ENCODE data around the gene EPHA4.

Gene EPHA4

DNA sequence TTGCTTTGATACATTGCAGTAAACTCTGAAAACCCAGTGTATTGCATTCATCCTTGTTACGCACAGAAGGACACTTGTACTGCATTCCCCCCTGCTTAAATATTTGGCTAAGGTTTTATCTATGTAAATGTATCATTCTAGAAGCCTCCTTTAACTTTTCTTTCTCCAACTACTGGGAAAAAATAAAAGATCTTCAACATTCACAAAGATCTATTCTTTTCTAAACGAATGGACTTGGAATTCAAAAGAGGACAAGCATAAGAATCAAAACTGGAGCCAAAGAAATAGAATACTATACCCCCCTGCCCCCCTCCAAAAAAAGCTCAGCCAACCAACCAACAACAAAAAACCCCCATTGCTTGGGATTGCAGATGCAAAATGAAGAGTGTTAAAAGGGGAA is 136.9 kb downstream of the EPHA4 start:
- no peak for DNase-seq

DNA sequence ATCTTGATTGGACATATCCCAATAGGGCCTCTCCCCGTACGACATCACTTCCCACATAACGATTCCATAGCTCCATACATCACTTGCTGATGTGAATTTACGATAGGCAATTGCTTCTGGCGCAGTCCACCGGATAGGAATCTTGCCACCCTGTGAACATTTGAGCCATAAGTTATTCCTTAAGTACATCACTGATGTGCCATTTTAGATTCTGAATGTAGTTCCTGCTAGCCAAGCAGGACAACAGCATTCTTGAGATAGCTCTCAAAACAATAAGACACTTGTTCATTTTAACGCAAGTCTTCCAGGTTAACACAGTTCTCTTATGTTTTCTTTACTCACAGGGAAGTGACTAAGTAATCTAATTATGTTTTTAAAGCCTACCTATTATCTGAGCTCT is 138.0 kb downstream of the EPHA4 start:
- peak; percentile 64 for DNase-seq

DNA sequence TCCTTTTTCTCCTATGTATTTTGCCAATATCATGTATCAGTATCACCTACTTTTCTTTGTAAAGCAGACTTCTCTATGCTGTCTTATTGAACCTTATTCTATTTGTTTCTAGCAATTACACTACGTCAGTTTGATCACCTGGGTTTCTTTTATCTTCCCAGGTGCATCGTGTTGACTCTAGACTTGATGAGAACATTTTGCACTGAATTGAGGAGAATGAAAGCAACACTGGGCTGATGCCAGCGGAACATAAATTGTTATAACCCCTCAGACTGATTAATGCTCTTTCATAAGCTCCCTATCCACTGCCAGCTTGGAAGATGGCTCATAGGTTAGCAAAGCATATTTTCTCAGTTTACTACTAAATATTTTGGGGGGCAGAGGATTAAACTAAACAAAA is 140.6 kb downstream of the EPHA4 start:
- no peak for DNase-seq

DNA sequence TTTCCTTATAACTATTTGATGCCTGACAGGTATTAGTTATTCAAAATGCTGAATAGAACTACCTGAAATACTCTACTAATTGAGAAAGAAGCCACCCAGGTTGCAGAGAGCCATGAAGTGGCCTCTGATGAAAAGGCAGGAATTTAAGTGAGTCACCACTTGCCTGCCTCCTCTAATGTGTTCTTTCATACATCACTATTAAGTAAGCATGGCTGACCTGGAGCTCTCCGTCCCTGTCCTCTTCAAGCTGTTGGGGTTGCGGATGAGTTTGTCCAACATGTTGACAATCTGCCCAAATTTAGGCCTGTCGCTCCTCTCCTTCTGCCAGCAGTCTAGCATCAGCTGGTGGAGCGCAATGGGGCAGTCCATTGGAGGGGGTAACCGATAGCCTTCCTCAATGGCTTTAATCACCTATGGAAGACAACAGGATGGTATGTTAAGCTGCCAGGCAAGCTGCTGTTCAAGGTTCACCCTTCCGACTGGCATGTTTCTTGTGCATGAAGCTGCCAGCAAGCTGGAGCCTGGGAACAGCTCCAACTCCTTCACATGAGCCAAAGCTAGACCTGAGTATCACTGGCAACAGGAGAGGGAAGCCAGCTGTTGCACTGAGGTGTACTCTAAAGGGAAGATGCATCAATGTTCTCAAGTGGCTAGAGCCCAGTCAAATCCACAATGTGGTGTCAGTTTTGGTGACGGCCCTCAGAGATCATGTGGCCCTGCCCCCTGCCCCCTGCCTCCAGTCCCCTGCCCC is 142.2 kb downstream of the EPHA4 start:
- DNase-seq: no peak

DNA sequence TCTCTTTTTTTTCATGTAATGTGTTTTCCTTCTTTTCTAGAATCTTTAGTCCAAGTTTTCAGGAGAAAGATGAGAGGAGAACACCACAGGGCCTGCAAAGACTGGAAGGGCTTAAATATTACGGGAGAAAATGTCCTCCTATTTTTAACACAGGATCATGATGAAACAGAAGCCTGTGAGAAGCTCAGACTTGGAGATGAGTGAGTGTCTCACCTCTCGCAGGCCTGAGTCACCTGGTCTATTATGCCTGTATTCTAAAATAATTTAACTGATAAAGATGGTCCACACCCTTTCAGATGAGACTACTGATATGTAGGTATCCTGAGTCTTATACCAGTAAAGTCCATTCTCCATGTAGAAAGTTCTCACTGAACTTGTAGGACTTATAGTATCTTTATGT is 143.2 kb downstream of the EPHA4 start:
- no peak for DNase-seq

DNA sequence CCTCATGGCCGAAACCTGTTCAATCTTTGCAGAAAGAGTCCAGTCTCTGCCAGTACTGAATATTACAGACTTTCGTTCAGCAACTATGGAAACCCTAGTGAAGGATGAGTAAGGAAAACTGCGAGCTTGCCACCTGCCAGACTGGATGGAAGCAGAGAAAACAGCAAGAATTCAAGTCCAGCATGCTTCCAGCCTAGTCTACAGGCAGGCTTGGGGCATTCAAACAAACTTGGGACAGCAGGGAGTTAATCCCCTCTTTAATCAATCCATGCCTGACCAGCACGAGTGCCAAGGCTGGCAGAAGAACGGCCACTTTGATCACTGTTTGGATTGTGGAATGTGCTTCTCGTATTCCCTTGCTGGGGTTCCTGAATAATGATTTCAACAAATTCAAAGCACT is 145.2 kb downstream of the EPHA4 start:
- no peak for DNase-seq

DNA sequence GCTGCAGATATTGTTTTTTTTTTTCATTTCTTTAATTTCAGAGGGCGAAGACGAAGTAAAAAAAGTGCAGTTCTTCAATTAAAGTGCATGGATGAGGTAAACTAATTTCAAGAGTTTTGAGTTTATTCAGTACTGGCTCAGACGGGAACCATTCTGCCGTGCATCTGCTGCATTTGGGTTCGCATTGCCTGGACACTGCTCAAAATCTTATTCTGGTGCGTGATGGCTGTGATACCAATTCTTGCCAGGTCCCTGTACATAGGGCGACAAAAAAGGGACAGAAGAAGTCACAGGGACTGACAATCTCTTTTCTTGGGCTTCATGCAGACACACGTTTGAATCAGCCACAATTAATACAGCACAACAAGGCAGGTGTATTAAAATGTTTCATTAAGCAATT is 146.2 kb downstream of the EPHA4 start:
- no peak for DNase-seq

DNA sequence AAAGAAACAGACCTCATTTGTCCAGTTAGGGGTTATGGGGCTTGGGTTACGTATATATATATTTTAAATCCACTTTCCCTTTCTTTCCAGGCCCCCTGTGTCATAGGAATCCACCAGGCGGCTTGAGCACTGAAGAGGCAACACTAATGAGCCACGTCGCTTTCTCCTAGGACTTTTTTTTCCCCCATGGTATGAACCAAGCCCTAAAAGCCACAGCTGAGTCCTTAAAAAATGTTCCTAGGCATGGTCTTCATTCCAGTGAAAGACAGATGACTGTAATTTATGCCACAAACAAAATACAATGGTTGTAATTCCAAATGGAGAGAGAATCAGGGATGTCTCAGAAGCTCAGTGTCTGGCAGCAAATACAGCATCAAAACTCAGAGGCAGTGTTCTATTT is 146.8 kb downstream of the EPHA4 start:
- DNase-seq: no peak

DNA sequence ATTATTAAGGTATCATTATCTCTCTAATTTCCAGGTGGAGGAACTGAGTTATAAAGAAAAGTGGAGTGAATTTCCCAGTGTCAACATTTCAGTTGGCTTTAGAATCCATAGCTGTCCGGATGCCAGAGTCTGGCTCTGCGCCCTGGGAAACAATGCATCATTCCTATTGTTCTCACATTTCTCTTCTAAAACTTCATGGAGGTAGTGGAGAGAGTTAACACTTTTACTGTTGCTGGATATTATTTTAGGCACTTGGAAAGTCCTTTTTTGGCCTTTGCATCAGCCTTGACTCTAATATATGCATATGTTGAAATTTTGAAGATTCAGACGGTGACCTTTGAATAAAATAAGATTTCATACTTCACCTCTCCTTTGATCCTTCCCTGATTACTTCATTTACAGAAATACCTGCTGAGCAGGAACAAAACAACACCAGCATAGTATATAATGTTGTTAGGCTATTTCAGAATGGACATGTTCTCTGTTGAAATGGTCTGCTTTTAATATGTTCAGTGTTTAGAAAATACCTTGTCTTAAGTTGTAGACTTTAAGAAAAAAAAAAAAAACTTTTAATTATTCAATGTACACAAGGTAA is 148.8 kb downstream of the EPHA4 start:
- DNase-seq: no peak

DNA sequence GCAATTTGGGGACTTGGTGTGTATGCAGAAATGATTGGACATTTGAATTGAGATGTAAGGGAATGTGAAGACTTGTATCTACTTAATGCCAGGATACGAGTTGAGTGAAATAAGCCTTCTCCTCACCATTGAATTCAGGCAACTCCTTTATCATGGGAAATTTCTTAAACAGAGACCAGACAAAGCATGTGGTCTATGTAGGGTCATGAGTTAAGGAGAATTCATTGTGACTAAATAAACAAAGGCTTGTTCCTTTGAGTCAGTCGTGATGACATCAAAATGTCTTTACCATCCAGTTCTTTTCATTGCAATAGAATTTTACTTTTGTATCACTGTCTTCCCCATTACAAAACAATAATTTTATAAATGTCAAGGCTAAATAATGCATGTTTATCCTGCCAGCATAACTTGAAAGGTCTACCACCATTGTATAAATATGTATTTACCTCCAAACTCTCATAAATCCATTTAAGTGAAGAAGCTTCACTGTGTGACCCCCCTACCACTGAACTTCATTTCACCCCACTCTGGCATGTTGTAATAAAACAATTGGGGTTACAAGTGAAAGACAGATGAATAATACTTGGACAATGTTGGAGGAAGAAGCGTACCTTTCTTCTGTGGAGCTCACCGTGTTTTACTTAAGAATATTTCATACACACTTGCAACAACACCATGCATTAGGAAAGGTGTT is 149.4 kb downstream of the EPHA4 start:
- no peak for DNase-seq

DNA sequence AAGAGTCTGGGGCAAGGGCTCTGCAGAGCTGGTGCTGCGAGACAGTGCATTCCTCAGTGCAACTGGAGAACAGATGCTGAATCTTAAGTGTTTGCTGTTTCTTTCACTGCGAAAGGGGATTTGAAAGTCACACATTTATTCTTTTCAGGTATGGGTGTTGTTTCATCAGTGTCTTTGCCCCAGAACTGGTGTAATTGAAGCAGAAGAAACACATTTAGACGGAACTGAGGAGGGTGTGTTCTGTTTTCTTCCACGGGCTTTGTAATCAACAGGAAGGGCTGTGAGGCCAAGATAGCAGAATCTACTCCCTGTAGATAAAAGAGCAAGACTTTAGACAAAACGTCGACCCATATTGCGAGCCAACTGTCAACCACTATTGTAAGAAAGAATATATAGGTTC is 151.9 kb downstream of the EPHA4 start:
- DNase-seq: no peak

DNA sequence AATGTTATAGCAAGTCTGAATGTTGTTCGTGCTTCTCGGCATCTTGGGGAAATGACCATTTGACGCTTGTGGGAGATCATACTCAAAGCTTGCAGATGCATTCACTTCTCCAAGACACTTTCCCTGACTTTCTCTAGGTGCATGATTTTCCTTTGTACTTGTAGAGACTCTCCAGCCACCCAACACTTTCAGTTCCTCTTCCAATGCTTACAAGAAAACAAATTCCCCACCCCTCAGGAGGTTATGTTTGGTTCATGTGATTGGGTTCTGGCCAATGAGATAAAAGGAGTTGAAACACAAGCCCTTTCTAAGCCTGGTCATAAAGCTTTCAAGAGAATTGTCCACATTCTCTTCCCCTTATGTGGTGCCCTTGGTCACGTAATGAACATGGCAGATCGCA is 156.3 kb downstream of the EPHA4 start:
- DNase-seq: no peak

DNA sequence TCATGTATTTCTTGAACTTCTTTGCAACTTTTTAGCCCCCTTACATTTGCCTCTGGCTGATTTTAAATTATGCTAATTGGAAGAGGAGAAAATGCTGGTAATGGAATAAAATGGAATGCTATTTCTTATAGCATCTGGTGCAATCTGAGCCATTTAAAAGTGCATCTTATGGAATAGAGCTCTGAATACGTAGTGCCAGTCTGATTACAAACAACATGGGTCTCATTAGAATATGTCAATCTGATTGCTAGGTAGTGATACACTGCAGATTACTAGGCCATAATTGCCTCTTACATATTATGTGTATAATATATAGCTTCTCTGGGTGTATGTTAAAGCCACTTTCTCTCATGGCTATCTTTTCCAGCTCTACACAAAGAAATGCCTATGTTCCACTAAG is 159.1 kb downstream of the EPHA4 start:
- DNase-seq: no peak

DNA sequence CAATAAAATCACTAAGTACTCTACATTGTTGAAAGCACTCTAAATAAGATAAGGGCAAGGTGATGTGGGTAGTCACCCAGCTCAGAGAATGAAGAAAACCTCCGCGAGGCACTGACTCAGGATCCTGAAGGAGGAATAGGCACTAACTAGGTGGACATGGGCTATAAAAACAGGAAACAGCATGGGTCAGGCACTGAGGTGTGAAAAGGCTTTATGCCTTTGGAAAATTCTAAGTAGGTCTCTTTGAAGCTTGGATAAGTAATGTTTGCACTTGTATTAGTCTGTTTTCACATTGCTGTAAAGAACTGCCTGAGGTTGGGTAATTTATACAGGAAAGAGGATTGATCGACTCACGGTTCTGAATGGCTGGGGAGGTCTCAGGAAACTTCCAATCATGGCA is 161.6 kb downstream of the EPHA4 start:
- DNase-seq: no peak

DNA sequence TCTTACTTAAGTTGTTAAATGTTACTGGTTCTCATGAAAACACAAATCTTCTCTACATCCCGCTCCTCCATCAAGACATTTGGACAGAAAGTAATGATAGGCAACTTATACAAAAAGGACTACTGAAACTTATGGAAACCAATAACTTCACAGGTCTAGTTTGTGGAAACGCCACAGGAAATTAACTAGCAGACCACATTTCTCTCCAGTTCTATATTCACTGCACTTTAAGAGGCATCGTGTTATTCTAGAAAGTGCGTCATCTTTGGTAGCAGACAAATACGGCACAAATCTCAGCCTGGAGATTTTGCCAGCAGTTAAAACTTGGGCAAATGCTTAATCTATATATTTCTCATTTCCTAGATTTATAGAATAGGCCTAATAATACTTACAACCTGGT is 164.3 kb downstream of the EPHA4 start:
- DNase-seq: no peak

DNA sequence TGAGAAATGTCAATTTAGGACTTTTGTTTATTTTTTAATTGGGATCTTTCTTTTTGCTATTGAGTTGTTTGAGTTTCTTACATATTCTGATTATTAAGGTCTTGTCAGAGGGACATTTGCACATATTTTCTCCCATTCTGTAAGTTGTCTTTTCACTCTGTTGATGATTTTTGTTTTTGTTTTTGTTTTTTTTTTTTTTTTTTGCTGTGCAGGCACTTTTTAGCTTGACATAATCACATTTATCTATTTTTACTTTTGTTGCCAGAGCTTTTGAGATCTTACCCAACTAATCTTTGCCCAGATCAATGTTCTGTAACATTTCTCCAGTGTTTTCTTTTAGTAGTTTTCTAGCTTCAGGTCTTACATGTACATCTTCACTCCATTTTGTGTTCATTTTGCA is 166.6 kb downstream of the EPHA4 start:
- DNase-seq: no peak

DNA sequence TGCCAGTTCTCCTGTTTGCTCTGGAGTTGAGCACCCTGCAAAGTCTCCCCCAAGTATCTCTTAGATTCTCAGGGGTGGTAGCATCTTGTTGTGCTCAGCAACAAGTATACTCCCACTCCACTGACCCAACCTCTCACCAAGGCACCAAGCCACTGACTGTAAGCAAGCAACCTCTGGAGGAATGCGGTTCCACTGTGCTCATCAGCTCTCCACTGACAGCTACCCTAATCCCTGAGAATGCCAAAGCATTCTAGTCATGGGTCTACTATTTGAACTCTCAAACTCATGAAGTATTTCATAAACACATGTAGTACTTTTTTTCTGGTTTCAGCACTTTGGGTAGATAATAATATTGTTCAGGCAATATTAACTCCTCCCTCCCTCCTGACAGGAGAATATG is 170.0 kb downstream of the EPHA4 start:
- DNase-seq: peak; percentile 57

DNA sequence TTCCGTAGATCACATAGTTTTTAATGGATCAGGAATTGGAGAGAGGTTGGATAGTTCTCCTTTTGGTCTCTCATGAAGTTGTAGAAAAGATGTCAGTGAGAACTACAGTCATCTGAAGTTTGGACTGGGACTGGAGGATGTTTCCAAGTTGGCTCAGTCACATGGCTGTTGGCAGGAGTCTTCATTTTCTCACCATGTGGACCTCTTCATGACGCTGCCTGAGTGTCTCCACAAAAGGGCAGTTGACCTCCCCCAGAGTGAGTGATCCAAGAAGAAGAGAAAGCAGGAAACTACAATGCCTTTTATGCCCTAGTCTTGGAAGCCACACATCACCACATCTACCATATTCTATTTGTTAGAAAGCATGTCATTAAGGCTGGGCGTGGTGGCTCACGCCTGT is 171.7 kb downstream of the EPHA4 start:
- DNase-seq: no peak

DNA sequence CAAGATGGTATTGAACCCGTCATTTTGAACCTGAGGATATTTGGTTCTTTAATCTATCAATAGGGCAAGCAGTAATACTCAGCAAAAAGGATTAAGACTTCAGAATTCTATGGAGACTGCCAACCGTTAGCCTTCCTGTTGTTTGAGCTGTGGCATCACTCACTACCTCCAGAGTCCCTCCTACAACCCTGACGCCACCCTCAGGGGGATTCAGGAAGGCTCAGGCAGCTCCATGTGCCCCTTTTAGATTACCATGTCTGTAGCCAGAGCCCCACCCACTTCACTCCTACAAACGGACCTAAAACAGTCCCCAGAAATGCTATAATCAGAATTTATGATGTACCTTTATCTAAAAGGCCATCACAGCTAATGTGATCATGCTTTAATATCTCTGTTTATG is 172.9 kb downstream of the EPHA4 start:
- no peak for DNase-seq

DNA sequence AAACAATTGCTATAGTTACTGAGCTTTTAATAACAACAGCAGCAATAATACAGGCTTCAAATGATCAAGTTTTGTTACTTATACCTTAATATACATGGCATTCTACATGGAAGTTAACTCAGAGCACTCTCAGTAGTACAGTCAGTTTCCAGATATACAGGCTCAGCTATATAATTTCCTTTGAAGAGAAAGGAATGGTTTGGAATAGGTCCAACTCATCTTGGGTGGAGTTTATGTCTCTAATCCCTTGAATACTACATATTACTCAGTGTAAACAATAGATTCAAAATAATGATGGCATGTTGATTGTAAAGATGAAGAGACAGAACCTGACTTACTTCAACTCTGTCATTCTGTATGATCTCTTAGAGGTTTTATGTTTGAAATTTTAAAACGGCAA is 174.9 kb downstream of the EPHA4 start:
- no peak for DNase-seq

DNA sequence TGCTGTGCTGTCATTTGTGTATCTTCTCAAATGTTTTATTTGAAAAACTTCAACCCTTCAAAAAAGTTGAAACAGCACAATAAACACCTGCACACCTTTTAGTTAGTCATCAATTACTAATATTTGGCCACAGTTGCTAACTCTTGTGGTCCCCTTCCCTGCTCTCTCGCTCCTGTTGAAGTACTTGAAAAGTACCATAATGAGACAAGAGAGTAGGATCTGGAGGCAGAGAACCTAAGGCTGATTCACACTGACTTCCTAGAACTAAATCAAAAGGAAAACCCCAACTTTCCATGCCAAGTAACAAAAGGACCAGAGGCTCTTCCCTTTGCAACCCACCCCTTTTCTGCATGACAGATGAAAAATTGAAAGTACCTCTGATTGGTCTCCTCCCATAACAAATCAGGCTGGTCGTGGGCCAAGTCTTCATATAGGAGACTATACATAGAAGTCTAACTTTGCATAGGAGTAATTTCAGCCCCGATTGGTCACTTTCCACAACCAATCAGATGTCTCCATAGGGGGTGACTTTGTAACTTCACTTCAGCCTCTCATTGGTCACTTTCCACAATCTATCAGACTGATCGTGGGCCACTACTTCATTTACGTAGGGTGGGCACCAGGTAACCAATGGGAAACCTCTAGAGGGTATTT is 179.7 kb downstream of the EPHA4 start:
- no peak for DNase-seq

DNA sequence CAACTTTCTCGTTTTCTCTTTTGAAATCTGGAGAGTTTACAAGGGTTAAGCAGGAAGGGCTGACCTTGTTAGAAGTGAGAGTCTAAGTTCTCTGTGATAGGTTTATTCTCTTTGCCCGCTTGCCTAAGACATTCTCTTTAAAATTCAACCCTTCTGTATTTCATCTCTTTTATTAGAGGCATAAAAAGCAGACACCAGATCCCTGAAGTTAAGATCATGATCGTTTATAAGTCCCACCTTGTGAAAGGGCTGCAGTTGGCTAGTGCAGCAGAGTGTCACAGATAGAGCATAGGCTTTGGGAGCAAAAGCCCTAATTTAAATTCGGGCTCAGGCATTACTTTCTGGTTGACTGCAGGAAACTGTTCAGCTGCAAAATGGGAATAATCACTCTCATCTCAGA is 181.2 kb downstream of the EPHA4 start:
- DNase-seq: no peak

DNA sequence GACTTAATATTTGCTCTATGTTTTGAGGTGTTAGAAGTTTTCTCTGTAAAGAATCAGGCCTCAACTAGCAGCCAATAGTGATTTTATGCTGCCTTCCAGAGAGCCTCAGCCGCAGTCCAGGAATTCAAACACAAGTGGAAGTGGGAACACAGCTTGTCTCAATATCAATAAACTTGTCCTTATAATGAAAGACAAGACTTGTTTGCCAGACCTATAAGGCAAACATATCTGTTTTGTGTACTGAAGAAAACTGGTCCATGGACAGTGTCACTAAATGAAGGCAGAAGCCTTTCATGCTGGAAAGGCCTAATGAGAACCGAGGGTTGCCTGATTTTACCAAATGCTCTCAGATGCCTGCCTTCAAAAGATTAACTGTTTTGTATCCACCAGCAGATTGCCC is 182.2 kb downstream of the EPHA4 start:
- no peak for DNase-seq

DNA sequence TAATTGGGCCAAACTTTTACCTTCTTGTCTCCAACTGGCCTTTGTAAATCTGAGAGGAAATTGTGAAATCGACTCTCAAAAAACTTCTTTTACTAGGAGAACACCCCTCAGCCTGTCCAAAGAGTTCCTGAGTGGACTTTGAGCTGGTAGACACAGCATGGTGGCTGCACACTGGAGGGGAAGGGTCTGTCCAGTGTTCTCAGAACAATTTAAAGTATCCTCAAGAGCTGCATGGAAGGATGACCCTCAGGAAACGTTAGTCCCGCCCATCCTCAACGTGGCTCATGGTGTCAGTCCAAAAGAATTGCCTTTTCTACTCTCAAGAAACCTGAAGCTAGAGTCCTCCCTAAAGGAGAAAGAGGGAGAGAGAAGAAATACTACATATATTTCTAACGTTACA is 182.7 kb downstream of the EPHA4 start:
- no peak for DNase-seq

Measured in islet precursor cell (in vitro differentiated cells).